GM21390 (cell line): ENCODE data around the gene MYO16.

Source experiments
- ATAC-seq: cut with Tn5 transposase; IDR thresholded peaks from one replicate; pipeline ENCODE4 v1.9.1; 2021; ENCODE audit not compliant: unreplicated experiment

MYO16 gene

GRCh38 chr13:108629181-108629752 lies at the start of gene MYO16:
Gene MYO16, plus strand, starts transcription at chr13:108629611. Its CDS starts 234 bp downstream, at chr13:108629845.
- no peak for ATAC-seq

- ATAC-seq, result no peak
These were observed 42.6 kb upstream of the MYO16 start for GRCh38 chr13:108586826-108587225.

GRCh38 chr13:108588516-108588915 lies 40.9 kb upstream of the MYO16 start:
- ATAC-seq, result no peak

- no peak for ATAC-seq
These were observed 35.3 kb upstream of the MYO16 start for GRCh38 chr13:108594153-108594552.

GRCh38 chr13:108595436-108596274 lies 33.8 kb upstream of the MYO16 start:
- no peak for ATAC-seq

GRCh38 chr13:108597943-108598342 lies 31.5 kb upstream of the MYO16 start:
- ATAC-seq, result no peak

- no peak for ATAC-seq
These were observed 23.0 kb upstream of the MYO16 start for GRCh38 chr13:108606424-108606823.

GRCh38 chr13:108609353-108609752 lies 20.1 kb upstream of the MYO16 start:
- ATAC-seq, result no peak

GRCh38 chr13:108610507-108610906 lies 18.9 kb upstream of the MYO16 start:
- ATAC-seq, result no peak

GRCh38 chr13:108615241-108615640 lies 14.2 kb upstream of the MYO16 start:
- ATAC-seq, result no peak

- no peak for ATAC-seq
These were observed 11.2 kb upstream of the MYO16 start for GRCh38 chr13:108618233-108618632.

- ATAC-seq, result no peak
These were observed 7.9 kb upstream of the MYO16 start for GRCh38 chr13:108621462-108621861.

GRCh38 chr13:108624108-108624507 lies 5.3 kb upstream of the MYO16 start:
- no peak for ATAC-seq

GRCh38 chr13:108624979-108625378 lies 4.4 kb upstream of the MYO16 start:
- ATAC-seq, result no peak

GRCh38 chr13:108629988-108630387 lies 577 bp downstream of the MYO16 start:
- ATAC-seq, result no peak

- no peak for ATAC-seq
These were observed 3.3 kb downstream of the MYO16 start for GRCh38 chr13:108632649-108633167.

- ATAC-seq, result no peak
These were observed 9.5 kb downstream of the MYO16 start for GRCh38 chr13:108638901-108639300.

GRCh38 chr13:108643646-108644353 lies 14.4 kb downstream of the MYO16 start:
- ATAC-seq, result no peak

GRCh38 chr13:108645376-108645775 lies 16.0 kb downstream of the MYO16 start:
- no peak for ATAC-seq

GRCh38 chr13:108650271-108650670 lies 20.9 kb downstream of the MYO16 start:
- no peak for ATAC-seq

- ATAC-seq, result no peak
These were observed 27.3 kb downstream of the MYO16 start for GRCh38 chr13:108656742-108657141.

- ATAC-seq, result no peak
These were observed 28.1 kb downstream of the MYO16 start for GRCh38 chr13:108657519-108657918.
